GM12878 (cell line): ENCODE results near the gene ANGEL1. TPM values are rescaled to one million over a fixed set of nuclear protein-coding genes. Genes with fewer than 3 reads are reported as not detected.

ENCODE experiments used
- CEBPB ChIP-seq, 2 experiments: fragments of 150-350 bp in 1 of 2; IDR thresholded peaks; 2 replicates each; pipeline ENCODE4 v1.6.1; 2012 to 2014; ENCODE audit warnings: low read depth in 2 of 2, low read length in 2 of 2, borderline replicate concordance in 1 of 2, inconsistent platforms in 1 of 2
- CREM ChIP-seq: IDR thresholded peaks from 2 replicates; pipeline ENCODE4 v1.6.1; 2014; ENCODE audit warnings: antibody characterized with exemption, low read depth
- HDAC6 ChIP-seq: fragments of 200-600 bp; sonication (generic); IDR thresholded peaks from one replicate; pipeline ENCODE4 v1.8.0; 2017; ENCODE audit warnings: antibody characterized with exemption; ENCODE audit not compliant: unreplicated experiment
- IKZF1 ChIP-seq: fragments of 450-650 bp; conservative IDR thresholded peaks from 2 replicates; pipeline ENCODE4 v1.6.1; 2017; ENCODE audit warnings: antibody characterized with exemption, mild to moderate bottlenecking
- IRF4 ChIP-seq: IDR thresholded peaks from 2 replicates; pipeline ENCODE4 v1.6.1; 2011; ENCODE audit warnings: low read depth, low read length
- KAT2A ChIP-seq: conservative IDR thresholded peaks from 2 replicates; pipeline ENCODE4 v1.6.1; 2011; ENCODE audit warnings: low read depth, low read length; ENCODE audit not compliant: control insufficient read depth
- NBN ChIP-seq: fragments of 450-650 bp; IDR thresholded peaks from 2 replicates; pipeline ENCODE4 v1.6.1; 2016
- POU2F2 ChIP-seq: IDR thresholded peaks from 3 replicates; pipeline ENCODE4 v1.6.1; 2011; ENCODE audit warnings: low read depth, mild to moderate bottlenecking, low read length, borderline replicate concordance
- RAD51 ChIP-seq: fragments of 450-650 bp; IDR thresholded peaks from 2 replicates; pipeline ENCODE4 v1.6.1; 2016; ENCODE audit warnings: moderate library complexity, mild to moderate bottlenecking, inconsistent platforms
- RB1 ChIP-seq: fragments of 450-650 bp; formaldehyde crosslinking; IDR thresholded peaks from 2 replicates; pipeline ENCODE4 v1.6.1; 2017; ENCODE audit warnings: mild to moderate bottlenecking, borderline replicate concordance
- RELA ChIP-seq: fragments of 450-650 bp; IDR thresholded peaks from 2 replicates; pipeline ENCODE4 v1.8.0; 2014; ENCODE audit warnings: borderline replicate concordance; ENCODE audit not compliant: partially characterized antibody
- RUNX3 ChIP-seq: IDR thresholded peaks from 2 replicates; pipeline ENCODE4 v1.6.1; 2012; ENCODE audit warnings: low read length, inconsistent platforms
- SKIL ChIP-seq: fragments of 450-650 bp; IDR thresholded peaks from 2 replicates; pipeline ENCODE4 v1.6.1; 2017; ENCODE audit warnings: mild to moderate bottlenecking, low read depth, inconsistent platforms; ENCODE audit not compliant: poor library complexity, severe bottlenecking
- SMAD1 ChIP-seq: fragments of 450-650 bp; IDR thresholded peaks from 2 replicates; pipeline ENCODE4 v1.6.1; 2018; ENCODE audit warnings: mild to moderate bottlenecking, low read depth; ENCODE audit not compliant: partially characterized antibody
- SP1 ChIP-seq: IDR thresholded peaks from one replicate; pipeline ENCODE4 v1.6.1; 2011; ENCODE audit warnings: low read depth, low read length
- TAF1 ChIP-seq: IDR thresholded peaks from 2 replicates; pipeline ENCODE4 v1.6.1; 2011; ENCODE audit warnings: mild to moderate bottlenecking, low read depth, low read length, borderline replicate concordance
- TCF12 ChIP-seq: IDR thresholded peaks from 2 replicates; pipeline ENCODE4 v1.6.1; 2011; ENCODE audit warnings: low read depth, mild to moderate bottlenecking, low read length
- ZNF217 ChIP-seq: fragments of 450-650 bp; IDR thresholded peaks from 2 replicates; pipeline ENCODE4 v1.6.1; 2017; ENCODE audit warnings: antibody characterized with exemption, mild to moderate bottlenecking
- ZNF24 ChIP-seq: fragments of 450-650 bp; IDR thresholded peaks from 2 replicates; pipeline ENCODE4 v1.6.1; 2017; ENCODE audit warnings: antibody characterized with exemption, mild to moderate bottlenecking
- ZSCAN29 ChIP-seq: fragments of 450-650 bp; IDR thresholded peaks from 2 replicates; pipeline ENCODE4 v1.6.1; 2017; ENCODE audit warnings: mild to moderate bottlenecking, moderate library complexity
- polyA plus RNA-seq, 11 experiments: library from polyadenylated mRNA; depleted of rRNA in 4 of 11; unstranded in 6 of 11; stranded (reverse) in 5 of 11; fragments of >200 nt; fragmentation: Nextera tagmentation in 4 of 11; fragmentation: Illumina TruSeq in 1 of 11; extraction: Ambion mirVana in 4 of 11; extraction: Trizol in 1 of 11; gene quantifications; 1 replicate in 1 of 11; 2 replicates in 10 of 11; pipeline versions ENCODE4 v1.2.1 to v1.2.3, GENCODE V29; 2011 to 2016; ENCODE audit warnings: inconsistent platforms in 2 of 11, missing spikeins in 2 of 11, low read depth in 1 of 11
- total RNA-seq, 4 experiments: library from RNA; depleted of rRNA in 3 of 4; stranded (reverse); fragments of >200 nt in 3 of 4; fragmentation: Illumina TruSeq in 1 of 4; extraction: Trizol in 1 of 4; gene quantifications; 2 replicates each; pipeline versions ENCODE4 v1.2.1 to v1.2.3, GENCODE V29; 2013 to 2021
- TF ChIP-seq, protein P1 (sequence below): fragments of 450-650 bp; IDR thresholded peaks from 2 replicates; pipeline ENCODE4 v1.6.1; 2017; ENCODE audit warnings: mild to moderate bottlenecking, moderate library complexity
- TF ChIP-seq, protein P2 (sequence below): fragments of 450-650 bp; IDR thresholded peaks from 2 replicates; pipeline ENCODE4 v1.6.1; 2016; ENCODE audit warnings: mild to moderate bottlenecking
- TF ChIP-seq, protein P3 (sequence below): IDR thresholded peaks from 2 replicates; pipeline ENCODE4 v1.6.1; 2012; ENCODE audit warnings: low read depth, low read length, improper control_type of control experiment

The ANGEL1 gene
- total and polyA plus RNA-seq, 10 of the 15 experiments (the other 5 are each of a cell fraction or from before 2014, with no cell fraction given) = 1.7 to 29.7 (median 12.3) TPM

DNA sequence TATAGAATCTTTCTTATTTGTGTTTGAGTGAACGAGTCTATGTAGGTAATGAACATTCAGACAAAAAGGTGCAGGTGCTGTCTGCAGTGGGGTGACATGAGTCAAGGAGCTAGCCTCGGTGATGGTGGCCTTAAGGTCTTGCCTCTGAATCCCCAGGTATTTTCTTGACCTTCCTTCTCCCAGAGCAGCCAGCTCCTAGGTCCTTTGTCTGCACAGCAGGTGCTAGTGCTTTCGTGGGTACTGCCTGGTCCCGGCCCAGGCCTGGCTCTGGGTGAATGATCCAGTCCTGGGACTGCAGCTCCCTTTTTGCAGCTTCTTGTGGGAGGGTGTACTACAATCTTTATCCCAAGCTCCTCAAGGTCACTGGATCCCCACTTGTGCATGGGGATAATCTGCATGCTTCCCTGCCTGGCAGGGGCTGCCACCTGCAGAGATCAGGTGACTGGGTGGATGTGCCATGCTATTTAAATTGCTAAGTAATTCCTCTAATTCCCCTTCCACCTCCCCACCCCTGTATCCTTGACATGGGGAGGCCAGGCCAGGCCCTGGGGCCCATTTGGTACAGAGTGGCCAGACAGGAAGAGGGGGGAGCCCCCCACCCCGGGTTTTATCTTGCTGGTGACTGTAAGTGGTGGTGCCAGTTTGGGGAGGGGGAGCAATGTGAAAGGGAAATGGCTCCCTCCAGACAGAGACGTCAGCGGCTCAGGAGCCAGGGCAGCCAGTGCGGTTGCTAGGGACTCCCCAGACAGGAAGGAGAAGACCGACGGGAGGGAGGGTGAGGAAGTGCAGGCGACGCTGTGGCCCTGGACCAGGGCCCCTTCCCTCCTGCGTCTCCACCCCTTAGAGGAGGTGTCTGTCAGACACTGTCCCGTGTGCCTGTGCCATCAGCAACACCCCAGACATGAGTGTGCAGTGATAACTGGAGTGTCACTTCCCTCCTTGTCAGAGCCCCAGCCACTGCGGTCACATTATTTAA is 44.7 kb downstream of the ANGEL1 start (continued):
- TF ChIP-seq, protein P1, sequence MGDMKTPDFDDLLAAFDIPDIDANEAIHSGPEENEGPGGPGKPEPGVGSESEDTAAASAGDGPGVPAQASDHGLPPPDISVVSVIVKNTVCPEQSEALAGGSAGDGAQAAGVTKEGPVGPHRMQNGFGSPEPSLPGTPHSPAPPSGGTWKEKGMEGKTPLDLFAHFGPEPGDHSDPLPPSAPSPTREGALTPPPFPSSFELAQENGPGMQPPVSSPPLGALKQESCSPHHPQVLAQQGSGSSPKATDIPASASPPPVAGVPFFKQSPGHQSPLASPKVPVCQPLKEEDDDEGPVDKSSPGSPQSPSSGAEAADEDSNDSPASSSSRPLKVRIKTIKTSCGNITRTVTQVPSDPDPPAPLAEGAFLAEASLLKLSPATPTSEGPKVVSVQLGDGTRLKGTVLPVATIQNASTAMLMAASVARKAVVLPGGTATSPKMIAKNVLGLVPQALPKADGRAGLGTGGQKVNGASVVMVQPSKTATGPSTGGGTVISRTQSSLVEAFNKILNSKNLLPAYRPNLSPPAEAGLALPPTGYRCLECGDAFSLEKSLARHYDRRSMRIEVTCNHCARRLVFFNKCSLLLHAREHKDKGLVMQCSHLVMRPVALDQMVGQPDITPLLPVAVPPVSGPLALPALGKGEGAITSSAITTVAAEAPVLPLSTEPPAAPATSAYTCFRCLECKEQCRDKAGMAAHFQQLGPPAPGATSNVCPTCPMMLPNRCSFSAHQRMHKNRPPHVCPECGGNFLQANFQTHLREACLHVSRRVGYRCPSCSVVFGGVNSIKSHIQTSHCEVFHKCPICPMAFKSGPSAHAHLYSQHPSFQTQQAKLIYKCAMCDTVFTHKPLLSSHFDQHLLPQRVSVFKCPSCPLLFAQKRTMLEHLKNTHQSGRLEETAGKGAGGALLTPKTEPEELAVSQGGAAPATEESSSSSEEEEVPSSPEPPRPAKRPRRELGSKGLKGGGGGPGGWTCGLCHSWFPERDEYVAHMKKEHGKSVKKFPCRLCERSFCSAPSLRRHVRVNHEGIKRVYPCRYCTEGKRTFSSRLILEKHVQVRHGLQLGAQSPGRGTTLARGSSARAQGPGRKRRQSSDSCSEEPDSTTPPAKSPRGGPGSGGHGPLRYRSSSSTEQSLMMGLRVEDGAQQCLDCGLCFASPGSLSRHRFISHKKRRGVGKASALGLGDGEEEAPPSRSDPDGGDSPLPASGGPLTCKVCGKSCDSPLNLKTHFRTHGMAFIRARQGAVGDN = no peak
- peak; percentile 44; the same call in 1 of the 2 replicates for TF ChIP-seq RUNX3
- peak; percentile 27; the same call in 1 of the 2 replicates for TF ChIP-seq NBN
- no peak for TF ChIP-seq RAD51
- TF ChIP-seq ZSCAN29 = no peak
- no peak for TF ChIP-seq CREM
- TF ChIP-seq, protein P2, sequence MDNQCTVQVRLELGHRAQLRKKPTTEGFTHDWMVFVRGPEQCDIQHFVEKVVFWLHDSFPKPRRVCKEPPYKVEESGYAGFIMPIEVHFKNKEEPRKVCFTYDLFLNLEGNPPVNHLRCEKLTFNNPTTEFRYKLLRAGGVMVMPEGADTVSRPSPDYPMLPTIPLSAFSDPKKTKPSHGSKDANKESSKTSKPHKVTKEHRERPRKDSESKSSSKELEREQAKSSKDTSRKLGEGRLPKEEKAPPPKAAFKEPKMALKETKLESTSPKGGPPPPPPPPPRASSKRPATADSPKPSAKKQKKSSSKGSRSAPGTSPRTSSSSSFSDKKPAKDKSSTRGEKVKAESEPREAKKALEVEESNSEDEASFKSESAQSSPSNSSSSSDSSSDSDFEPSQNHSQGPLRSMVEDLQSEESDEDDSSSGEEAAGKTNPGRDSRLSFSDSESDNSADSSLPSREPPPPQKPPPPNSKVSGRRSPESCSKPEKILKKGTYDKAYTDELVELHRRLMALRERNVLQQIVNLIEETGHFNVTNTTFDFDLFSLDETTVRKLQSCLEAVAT = 0 out of 2 replicates have a peak, but pooled peaks have one; percentile 13
- TF ChIP-seq HDAC6 = no peak
- no peak for TF ChIP-seq IRF4
- no peak for TF ChIP-seq KAT2A
- TF ChIP-seq POU2F2 = no peak
- TF ChIP-seq ZNF24 = no peak
- TF ChIP-seq CEBPB (IDR thresholded peaks at IDR 0.05; ENCODE audit: borderline replicate concordance in 1 of 2, low read depth in 2 of 2, low read length in 2 of 2) = no peak
- peak; percentile 49 for TF ChIP-seq IKZF1
- no peak for TF ChIP-seq RB1
- TF ChIP-seq TCF12 = no peak
- no peak for TF ChIP-seq SKIL
- TF ChIP-seq TAF1 = no peak
- no peak for TF ChIP-seq ZNF217
- TF ChIP-seq, protein P3, sequence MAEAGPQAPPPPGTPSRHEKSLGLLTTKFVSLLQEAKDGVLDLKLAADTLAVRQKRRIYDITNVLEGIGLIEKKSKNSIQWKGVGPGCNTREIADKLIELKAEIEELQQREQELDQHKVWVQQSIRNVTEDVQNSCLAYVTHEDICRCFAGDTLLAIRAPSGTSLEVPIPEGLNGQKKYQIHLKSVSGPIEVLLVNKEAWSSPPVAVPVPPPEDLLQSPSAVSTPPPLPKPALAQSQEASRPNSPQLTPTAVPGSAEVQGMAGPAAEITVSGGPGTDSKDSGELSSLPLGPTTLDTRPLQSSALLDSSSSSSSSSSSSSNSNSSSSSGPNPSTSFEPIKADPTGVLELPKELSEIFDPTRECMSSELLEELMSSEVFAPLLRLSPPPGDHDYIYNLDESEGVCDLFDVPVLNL = no peak
- TF ChIP-seq SP1 = peak; percentile 10
- no peak for TF ChIP-seq SMAD1
- TF ChIP-seq RELA = no peak
